HG03159 (cell line): ENCODE results near the gene GPC6.

Experiments
- ATAC-seq: cut with Tn5 transposase; IDR thresholded peaks from one replicate; pipeline ENCODE4 v1.9.1; 2021; ENCODE audit warnings: mild to moderate bottlenecking, moderate library complexity; ENCODE audit not compliant: unreplicated experiment

GPC6 gene

GRCh38 chr13:94065741-94066140, 839.1 kb downstream of the GPC6 start:
- ATAC-seq = no peak

- no peak for ATAC-seq
Observed at GRCh38 chr13:94073007-94073744, 846.6 kb downstream of the GPC6 start.

GRCh38 chr13:94079876-94080275, 853.3 kb downstream of the GPC6 start:
- ATAC-seq = no peak

GRCh38 chr13:94080527-94080926, 853.9 kb downstream of the GPC6 start:
- no peak for ATAC-seq

DNA sequence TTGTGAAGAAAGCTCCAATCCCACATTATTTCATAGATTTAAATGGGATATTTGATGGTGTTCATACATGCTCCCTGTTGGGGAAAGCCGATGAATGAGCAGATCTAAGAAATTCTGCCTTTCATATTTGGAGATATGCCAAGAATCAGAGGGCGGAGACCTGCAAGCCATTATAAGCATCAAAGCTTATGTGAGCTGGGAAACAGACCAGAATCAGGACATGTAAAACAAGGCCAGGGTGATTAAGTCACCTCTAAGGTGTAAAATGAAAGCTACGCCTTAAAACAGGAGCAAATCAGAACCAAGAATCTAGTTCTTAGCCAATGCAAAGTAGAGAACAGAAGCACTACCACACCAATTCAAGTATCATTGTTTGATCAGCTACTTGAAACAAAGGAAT, 860.5 kb downstream of the GPC6 start:
- no peak for ATAC-seq

- no peak for ATAC-seq
Observed at GRCh38 chr13:94088742-94089141, 862.1 kb downstream of the GPC6 start.

DNA sequence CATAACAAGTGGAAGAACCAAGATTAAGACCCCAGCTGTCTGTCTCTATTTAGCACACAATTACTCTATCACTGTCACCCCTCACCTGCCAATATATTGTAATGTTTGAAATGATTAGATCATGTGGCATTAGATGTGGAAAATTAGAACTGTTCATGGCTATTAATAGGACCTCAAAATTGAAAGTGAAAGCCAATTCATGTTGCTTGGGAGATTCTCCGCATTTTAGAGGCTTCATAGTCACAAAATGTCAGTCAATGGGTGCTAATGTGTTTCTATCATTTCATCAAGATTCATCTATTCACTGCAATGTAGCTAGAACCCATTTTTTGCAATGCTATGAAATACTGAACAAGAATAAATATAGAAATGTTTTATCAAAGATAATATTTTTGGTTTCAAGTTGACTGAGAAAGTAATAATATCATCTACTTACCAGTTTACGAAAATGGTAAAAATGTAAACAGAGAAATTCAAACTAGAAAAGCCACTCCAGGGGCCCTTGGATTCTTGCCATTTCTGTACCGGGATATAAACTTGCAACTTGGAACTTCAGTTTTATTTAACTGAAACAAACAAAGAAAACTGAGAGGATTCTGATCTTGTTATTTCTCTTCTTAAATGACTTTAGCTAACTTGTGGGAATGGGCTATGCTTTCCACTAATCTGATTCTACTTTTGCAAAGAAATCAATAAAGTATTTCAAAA, 864.3 kb downstream of the GPC6 start:
- ATAC-seq = no peak

- ATAC-seq = no peak
Observed at GRCh38 chr13:94093652-94094315, 867.2 kb downstream of the GPC6 start.

DNA sequence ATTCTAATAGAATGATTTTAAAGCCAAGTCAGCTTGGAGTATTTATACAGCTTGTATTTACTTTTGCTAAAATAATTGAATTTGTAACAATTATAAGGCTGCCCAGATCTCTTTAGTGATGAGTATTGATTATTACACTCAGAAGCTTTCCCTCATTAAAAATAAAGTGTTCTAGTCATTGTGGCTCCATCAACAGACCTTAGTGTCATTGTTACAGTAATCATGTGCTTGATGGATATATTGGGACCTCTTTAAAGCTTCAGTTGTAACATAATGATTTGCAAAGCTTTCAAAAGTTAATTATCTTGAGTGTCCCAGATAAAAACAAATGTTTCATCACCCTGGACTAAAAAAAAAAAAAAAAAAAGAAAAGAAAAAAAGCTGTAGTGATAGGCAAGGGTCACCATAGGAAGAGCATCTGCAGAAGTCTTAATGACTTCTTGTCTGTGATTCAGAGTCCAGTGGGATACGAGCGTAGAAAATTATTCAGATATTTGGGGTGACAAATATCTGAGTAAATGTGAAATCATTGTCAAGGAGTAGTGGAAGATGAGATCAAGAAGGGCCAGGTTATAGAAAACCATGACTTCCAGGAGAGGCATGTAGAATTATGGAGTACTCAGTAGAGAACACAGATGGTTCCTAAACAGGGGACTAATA, 883.2 kb downstream of the GPC6 start:
- ATAC-seq = no peak

DNA sequence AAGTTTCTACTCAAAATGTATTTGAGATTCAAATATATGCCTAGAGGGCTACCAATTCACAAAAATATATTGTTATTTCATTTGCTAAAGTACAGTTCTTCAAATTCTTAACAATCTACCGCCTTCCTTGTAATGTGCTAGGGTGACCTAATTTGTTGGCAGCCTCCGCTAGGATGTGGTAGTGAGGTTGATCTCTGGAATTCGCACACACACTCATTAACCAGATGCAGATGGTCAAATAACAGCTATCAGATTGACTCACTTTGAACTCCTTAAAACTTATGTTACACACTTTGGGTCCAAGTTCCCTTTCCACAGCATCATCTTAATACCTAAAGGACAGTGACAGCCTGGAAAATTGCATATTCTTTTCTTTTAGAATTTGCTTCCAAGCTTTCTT, 885.6 kb downstream of the GPC6 start:
- ATAC-seq = no peak

DNA sequence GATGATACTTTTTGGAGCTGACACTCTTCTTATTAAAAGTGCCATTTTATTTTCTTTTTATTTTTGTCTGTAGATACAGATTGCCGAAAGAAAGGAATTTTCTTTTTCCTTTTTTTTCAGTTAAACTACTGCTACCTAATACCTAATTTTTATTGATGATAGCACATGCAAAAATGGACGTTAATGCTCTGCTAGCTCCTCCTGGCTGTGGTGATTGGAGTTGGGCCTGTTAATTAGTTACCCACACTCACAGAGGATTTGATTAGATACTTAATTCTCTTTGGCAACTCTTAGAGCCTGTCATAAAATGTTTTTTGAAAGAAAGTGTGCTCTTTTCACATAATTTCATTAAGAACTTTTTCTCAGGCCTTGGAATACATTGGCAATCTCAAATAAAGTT, 886.1 kb downstream of the GPC6 start:
- ATAC-seq = no peak

GRCh38 chr13:94113245-94113644, 886.6 kb downstream of the GPC6 start:
- no peak for ATAC-seq

DNA sequence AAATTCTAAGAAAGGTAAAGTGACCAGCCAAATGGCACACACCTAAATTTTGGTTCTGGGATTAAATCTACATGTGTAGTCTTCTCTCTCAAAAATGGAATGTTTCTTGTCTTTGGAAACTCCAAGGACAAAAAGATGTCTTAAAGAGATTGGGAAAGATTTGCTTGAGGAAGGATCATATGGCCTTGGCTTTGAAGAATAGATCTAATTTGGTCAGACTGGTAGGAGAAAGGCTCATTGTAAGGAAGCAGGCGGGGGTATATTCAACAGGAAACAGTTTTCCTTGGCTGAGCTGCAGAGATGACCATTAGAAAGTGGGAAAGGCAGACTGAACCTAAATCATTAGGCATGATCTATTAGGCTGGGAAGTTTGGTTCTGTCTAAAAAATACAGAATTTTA, 887.6 kb downstream of the GPC6 start:
- ATAC-seq = no peak

DNA sequence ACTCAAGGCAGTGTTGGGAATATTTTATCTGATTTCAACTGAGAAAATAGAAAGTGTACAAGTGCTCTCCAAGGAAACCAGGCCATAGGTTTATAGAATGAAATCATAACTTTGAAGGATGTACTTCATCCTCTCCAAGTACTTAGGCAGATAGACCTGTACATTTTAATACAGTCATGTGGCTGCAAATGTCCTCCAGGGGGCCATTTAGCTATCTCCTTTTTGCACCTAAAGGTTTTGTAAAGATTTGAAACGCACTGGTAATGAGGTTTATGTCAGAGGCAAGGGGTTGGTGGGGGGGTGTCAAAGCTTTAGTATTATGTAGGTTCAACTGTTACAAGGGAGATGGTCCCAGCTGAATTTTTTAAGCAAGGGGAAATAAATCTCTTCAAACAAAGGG, 888.4 kb downstream of the GPC6 start:
- no peak for ATAC-seq

DNA sequence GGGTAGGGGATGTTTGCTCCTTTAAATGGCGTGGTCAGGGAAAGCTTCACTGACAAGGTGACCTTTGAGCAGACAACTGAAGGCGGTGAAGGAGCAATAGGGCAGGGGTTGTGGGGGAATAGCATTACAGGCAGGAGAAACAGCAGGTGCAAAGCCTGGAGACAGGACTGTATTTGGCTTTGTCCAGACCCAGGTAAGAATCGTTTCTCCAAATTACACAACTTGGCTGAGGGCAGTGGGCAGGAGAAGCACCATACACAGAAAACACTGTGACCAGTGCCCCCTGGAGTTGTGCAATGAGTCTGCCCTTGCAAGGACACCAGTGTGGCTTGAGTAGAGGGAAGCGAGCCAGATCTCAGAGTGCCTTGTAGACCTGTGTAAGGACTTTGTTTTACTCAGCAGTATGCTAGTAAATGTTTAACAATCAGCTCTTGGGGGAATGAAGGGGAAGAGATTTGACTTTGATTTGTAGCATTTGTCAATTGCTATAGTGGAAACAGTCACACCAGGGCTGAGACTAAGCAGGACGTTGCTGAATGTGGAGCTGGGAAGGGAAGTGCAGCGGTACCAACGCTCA, 892.8 kb downstream of the GPC6 start:
- no peak for ATAC-seq

DNA sequence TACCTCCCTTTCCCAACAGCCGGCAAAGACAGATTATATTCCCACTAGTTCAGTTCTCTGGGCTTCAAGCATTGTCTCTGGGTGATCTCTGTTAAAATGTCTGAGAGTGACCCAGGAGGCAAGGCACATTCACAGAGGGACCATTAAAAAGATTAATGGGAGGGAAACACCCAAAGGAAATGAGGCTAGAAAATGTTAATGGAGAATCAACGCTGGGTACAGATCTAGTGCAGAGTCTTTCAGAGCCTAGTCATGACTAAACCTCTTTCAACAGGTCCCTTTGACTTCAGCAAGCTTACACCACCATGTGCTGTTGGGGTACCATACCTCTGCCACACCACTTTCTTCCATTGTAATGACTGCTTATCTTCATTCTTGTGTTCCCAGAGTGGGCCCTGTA, 894.3 kb downstream of the GPC6 start:
- ATAC-seq = no peak

GRCh38 chr13:94121686-94122085, 895.1 kb downstream of the GPC6 start:
- ATAC-seq = no peak

DNA sequence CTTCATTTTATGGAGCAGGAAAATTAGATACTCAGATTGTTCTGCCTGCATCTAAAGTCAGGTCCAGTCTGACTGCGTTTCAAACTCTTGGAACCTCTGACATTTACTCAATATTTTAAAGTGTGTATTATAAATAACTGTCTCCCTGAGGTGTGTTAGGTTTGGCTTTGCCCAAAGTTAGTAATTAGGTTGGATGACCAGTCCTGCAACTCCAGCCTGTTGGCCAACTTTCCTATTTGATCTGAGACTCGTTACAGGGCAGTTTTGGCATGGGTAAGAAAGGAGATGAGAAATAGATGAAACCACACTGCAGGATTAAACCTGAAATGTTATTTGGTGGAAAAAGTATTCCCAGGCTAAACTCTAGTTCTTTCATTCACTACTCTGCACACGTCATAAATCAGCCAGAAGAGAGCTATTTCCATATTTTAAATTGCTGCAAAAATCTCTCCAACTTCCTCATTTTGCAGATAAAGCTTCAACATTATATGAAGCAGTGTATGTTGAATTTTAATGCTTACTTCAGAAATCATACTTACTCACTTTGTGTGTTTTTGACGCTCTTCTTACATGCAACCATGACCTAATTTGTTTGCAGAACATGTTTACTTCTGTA, 895.8 kb downstream of the GPC6 start:
- no peak for ATAC-seq

DNA sequence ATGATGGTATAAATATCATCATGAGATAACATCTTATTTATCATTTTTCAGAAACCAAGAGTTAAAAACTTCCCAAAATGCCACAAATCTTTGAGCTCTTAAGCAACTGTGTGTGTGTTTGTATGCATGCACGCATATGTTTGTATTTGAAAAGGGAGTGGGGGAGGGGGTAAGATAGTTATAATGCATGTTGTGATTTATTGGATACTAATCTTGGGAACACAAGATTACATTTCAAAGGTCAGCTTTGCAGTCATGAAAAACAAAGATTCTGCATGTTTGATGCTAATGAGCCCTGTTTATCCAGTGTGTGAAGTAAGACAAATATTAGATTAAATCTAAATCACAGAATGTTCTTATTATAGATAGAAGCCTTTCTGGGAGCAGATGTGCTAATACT, 897.0 kb downstream of the GPC6 start:
- ATAC-seq = no peak

DNA sequence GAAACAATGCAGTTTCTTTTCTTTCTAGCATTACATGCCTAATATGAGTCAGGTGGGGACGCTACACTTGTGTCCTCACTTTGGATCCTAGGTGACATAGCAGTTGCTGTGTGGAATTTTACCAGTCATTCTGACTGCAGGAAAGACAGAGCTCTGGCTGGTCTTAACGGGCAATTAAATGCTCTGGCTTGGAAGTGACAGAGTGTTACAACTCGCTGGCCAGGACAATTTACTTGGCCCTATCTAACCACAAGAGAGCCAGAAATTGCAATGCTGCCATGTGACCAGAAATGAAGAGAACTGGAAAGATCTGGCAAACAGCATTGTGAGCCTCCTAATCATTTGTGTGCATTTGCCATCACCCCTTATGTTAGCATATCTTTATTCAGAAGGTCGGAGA, 901.8 kb downstream of the GPC6 start:
- ATAC-seq = no peak

DNA sequence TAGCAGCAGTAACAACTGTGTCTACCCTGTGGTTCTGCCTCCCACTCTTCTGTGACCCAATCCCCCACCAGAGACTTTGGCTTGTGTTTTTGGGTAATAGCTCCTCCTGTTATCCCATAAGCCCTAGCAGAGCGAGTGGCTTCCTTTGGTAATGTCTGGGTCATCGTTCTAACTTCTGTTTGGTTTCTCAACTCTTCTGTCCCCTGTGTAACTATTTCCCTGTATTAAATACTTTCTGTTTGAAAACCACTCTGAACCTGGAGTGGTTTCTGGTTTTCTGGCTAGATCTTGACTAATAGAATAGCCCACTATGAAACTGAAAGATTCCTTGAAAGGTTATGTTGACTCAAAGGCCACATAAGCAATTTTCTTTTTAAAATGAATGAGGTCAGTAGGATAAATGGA, 902.9 kb downstream of the GPC6 start:
- ATAC-seq = no peak
